HepG2 (cell line): ENCODE results near the gene MSI2. TPM values are rescaled to one million over a fixed set of nuclear protein-coding genes. Genes with fewer than 3 reads are reported as not detected.

Experiments
- DMTF1 ChIP-seq: sonication (generic); formaldehyde crosslinking; IDR thresholded peaks from 2 replicates; pipeline ENCODE4 v1.4.0; 2020; ENCODE audit warnings: mild to moderate bottlenecking, missing genetic modification reagents
- GPN1 ChIP-seq: sonication (generic); formaldehyde crosslinking; IDR thresholded peaks from 2 replicates; pipeline ENCODE4 v1.5.1; 2020; ENCODE audit warnings: missing genetic modification reagents, borderline replicate concordance
- GZF1 ChIP-seq: sonication (generic); formaldehyde crosslinking; IDR thresholded peaks from 2 replicates; pipeline ENCODE4 v1.5.1; 2020; ENCODE audit warnings: mild to moderate bottlenecking, missing genetic modification reagents
- LBX2 ChIP-seq: sonication (generic); formaldehyde crosslinking; IDR thresholded peaks from 2 replicates; pipeline ENCODE4 v1.5.0; 2020; ENCODE audit warnings: missing genetic modification reagents, mild to moderate bottlenecking, borderline replicate concordance
- MXI1 ChIP-seq: IDR thresholded peaks from 3 replicates; pipeline ENCODE4 v1.6.1; 2012; ENCODE audit warnings: low read depth, low read length, inconsistent platforms, borderline replicate concordance
- NCOA2 ChIP-seq: sonication (generic); formaldehyde crosslinking; IDR thresholded peaks from 2 replicates; pipeline ENCODE4 v1.8.0; 2022; ENCODE audit warnings: inconsistent platforms
- PCBP1 ChIP-seq: fragments of 200-400 bp; formaldehyde crosslinking; IDR thresholded peaks from 2 replicates; pipeline ENCODE4 v1.6.1; 2017; ENCODE audit warnings: mild to moderate bottlenecking, low read depth, low read length, borderline replicate concordance
- TAF1 ChIP-seq: sonication (generic); formaldehyde crosslinking; IDR thresholded peaks from 2 replicates; pipeline ENCODE4 v1.4.0; 2020; ENCODE audit warnings: missing genetic modification reagents
- TCF7 ChIP-seq: sonication (generic); IDR thresholded peaks from 2 replicates; pipeline ENCODE4 v1.6.1; 2016; ENCODE audit warnings: antibody characterized with exemption, low read depth
- ZBTB4 ChIP-seq: sonication (generic); formaldehyde crosslinking; IDR thresholded peaks from 2 replicates; pipeline ENCODE4 v1.4.0; 2020; ENCODE audit warnings: missing genetic modification reagents, mild to moderate bottlenecking, borderline replicate concordance
- ZBTB42 ChIP-seq: sonication (generic); formaldehyde crosslinking; IDR thresholded peaks from 2 replicates; pipeline ENCODE4 v1.5.0; 2020; ENCODE audit warnings: mild to moderate bottlenecking, missing genetic modification reagents
- ZFP1 ChIP-seq: IDR thresholded peaks from 2 replicates; pipeline ENCODE4 v1.6.1; 2016
- ZNF121 ChIP-seq: sonication (generic); formaldehyde crosslinking; IDR thresholded peaks from 2 replicates; pipeline ENCODE4 v1.5.0; 2020; ENCODE audit warnings: mild to moderate bottlenecking, missing genetic modification reagents
- ZNF24 ChIP-seq: fragments of 450-650 bp; IDR thresholded peaks from 2 replicates; pipeline ENCODE4 v1.6.1; 2017; ENCODE audit warnings: antibody characterized with exemption, mild to moderate bottlenecking
- ZNF576 ChIP-seq: sonication (generic); formaldehyde crosslinking; IDR thresholded peaks from 2 replicates; pipeline ENCODE4 v1.4.0; 2020; ENCODE audit warnings: mild to moderate bottlenecking, missing genetic modification reagents
- ZNF597 ChIP-seq: sonication (generic); formaldehyde crosslinking; IDR thresholded peaks from 2 replicates; pipeline ENCODE4 v1.5.0; 2020; ENCODE audit warnings: missing genetic modification reagents
- ZNF672 ChIP-seq: sonication (generic); formaldehyde crosslinking; IDR thresholded peaks from 2 replicates; pipeline ENCODE4 v1.8.1; 2022; ENCODE audit warnings: missing genetic modification reagents
- ZSCAN30 ChIP-seq: sonication (generic); formaldehyde crosslinking; IDR thresholded peaks from 2 replicates; pipeline ENCODE4 v1.5.0; 2020; ENCODE audit warnings: mild to moderate bottlenecking, missing genetic modification reagents
- ZXDC ChIP-seq: sonication (generic); formaldehyde crosslinking; IDR thresholded peaks from 2 replicates; pipeline ENCODE4 v1.5.0; 2020; ENCODE audit warnings: mild to moderate bottlenecking, missing genetic modification reagents
- polyA plus RNA-seq, 8 experiments: library from polyadenylated mRNA; depleted of rRNA in 3 of 8; stranded (reverse) in 7 of 8; unstranded in 1 of 8; fragments of >200 nt; fragmentation: Illumina TruSeq in 4 of 8; extraction: Trizol in 4 of 8; gene quantifications; 2 replicates each; pipeline versions ENCODE4 v1.2.1 to v1.2.3, GENCODE V29; 2011 to 2016; ENCODE audit warnings: low read depth in 4 of 8, missing spikeins in 1 of 8, mixed read lengths in 1 of 8; ENCODE audit not compliant: insufficient read depth in 1 of 8
- total RNA-seq, 5 experiments: library from RNA; depleted of rRNA; stranded (reverse); fragments of >200 nt; fragmentation: Illumina TruSeq; extraction: Trizol; gene quantifications; 2 replicates each; pipeline ENCODE4 v1.2.3, GENCODE V29; 2016; ENCODE audit warnings: low read depth in 1 of 5

MSI2 gene
- total and polyA plus RNA-seq, 2 of the 13 experiments (the other 11 are each of a cell fraction or from before 2014, with no cell fraction given), result 77.5 to 78.4 TPM

GRCh38 chr17:57517632-57518456 is 261.5 kb downstream of the MSI2 start (continued):
- TF ChIP-seq DMTF1 (CRISPR knock-in tag) (0 out of 2 replicates have a peak, but pooled peaks have one; percentile 18), TAF1 (CRISPR knock-in tag) (peak; percentile 40; the same call in 1 of the 2 replicates), ZNF597 (no peak), ZNF672 (CRISPR knock-in tag) (no peak), ZNF576 (no peak), ZXDC (no peak), TCF7 (peak; percentile 84), ZSCAN30 (CRISPR knock-in tag) (0 out of 2 replicates have a peak, but pooled peaks have one; percentile 92), MXI1 (peak; percentile 55; the same call in 2 of the 3 replicates), LBX2 (CRISPR knock-in tag) (no peak), ZBTB42 (no peak), PCBP1 (no peak), GZF1 (no peak; the same call in 1 of the 2 replicates), GPN1 (CRISPR knock-in tag) (no peak), ZNF121 (peak; percentile 71; the same call in 1 of the 2 replicates), ZFP1 (peak; percentile 68; the same call in 1 of the 2 replicates), ZNF24 (no peak), ZBTB4 (CRISPR knock-in tag) (peak; percentile 95), NCOA2 (CRISPR knock-in tag) (peak; percentile 97)
